PC-3 (cell line): Measurements from ENCODE around the gene ATP2A1. TPM values are rescaled to one million over a fixed set of nuclear protein-coding genes. Genes with fewer than 3 reads are reported as not detected.
A peak's percentile ranks its signal among the peaks of the same experiment; 100 is the strongest.

ENCODE experiments used
- ATAC-seq: fragments of 200-7000 bp; cut with Tn5 transposase; 2 replicates; pipeline ENCODE4 v1.9.1; 2020; ENCODE audit warnings: mild to moderate bottlenecking, moderate library complexity
- BruUV-seq: library from RNA; stranded (reverse); fragments of 400-500 nt; replicated peaks from 2 replicates; lab custom pipeline; 2021; lab: Mats Ljungman, UMichigan
- CTCF ChIA-PET: fragments of 300-600 bp; sonication (Branson Sonifier 250); formaldehyde crosslinking; loops from one replicate; lab custom pipeline; 2022; ENCODE audit warnings: antibody characterized with exemption; lab: Charles Lee
- POLR2A ChIA-PET: fragments of 300-600 bp; sonication (Branson Sonifier 250); formaldehyde crosslinking; loops from one replicate; lab custom pipeline; 2022; ENCODE audit warnings: antibody characterized with exemption; ENCODE audit not compliant: unreplicated experiment; lab: Charles Lee
- DNase-seq: peaks from one replicate; pipeline ENCODE4 v3.0.0-alpha.2; 2015
- H2AFZ ChIP-seq: fragments of 300-600 bp; sonication (generic); 2 replicates; pipeline ENCODE4 v1.6.0; 2016; ENCODE audit warnings: antibody characterized with exemption, low read length
- H3F3A ChIP-seq: fragments of 300-600 bp; sonication (generic); one replicate; pipeline ENCODE4 v1.6.0; 2017; ENCODE audit warnings: antibody characterized with exemption, low read length, control low read depth, mild to moderate bottlenecking; ENCODE audit not compliant: unreplicated experiment
- H3K27ac ChIP-seq: fragments of 300-600 bp; sonication (generic); 2 replicates; pipeline ENCODE4 v1.5.1; 2016; ENCODE audit warnings: mild to moderate bottlenecking, low read length
- H3K27me3 ChIP-seq: fragments of 300-600 bp; sonication (generic); 2 replicates; pipeline ENCODE4 v1.6.1; 2016; ENCODE audit warnings: low read length, mixed read lengths
- H3K36me3 ChIP-seq: fragments of 300-600 bp; sonication (generic); 2 replicates; pipeline ENCODE4 v1.6.1; 2016; ENCODE audit warnings: low read depth, mixed run types, low read length, mixed read lengths
- H3K4me1 ChIP-seq: fragments of 300-600 bp; sonication (generic); 2 replicates; pipeline ENCODE4 v1.5.1; 2016; ENCODE audit warnings: low read length; ENCODE audit not compliant: insufficient read depth
- H3K4me2 ChIP-seq: fragments of 300-600 bp; sonication (generic); 2 replicates; pipeline ENCODE4 v1.6.0; 2016; ENCODE audit warnings: low read length
- H3K4me3 ChIP-seq: fragments of 300-600 bp; sonication (generic); 2 replicates; pipeline ENCODE4 v1.5.1; 2016; ENCODE audit warnings: mild to moderate bottlenecking, low read length, mixed read lengths
- H3K79me2 ChIP-seq: fragments of 300-600 bp; sonication (generic); 2 replicates; pipeline ENCODE4 v1.6.1; 2017; ENCODE audit warnings: low read length, mixed read lengths
- H3K9ac ChIP-seq: fragments of 300-600 bp; sonication (generic); 2 replicates; pipeline ENCODE4 v1.6.0; 2016; ENCODE audit warnings: mild to moderate bottlenecking, low read length
- H3K9me2 ChIP-seq: fragments of 300-600 bp; sonication (generic); replicated peaks from 2 replicates; pipeline ENCODE4 v1.6.1; 2016; ENCODE audit warnings: mixed run types, low read length, mixed read lengths
- H3K9me3 ChIP-seq: fragments of 300-600 bp; sonication (generic); 2 replicates; pipeline ENCODE4 v1.6.1; 2016; ENCODE audit warnings: low read length, mixed read lengths
- H4K20me1 ChIP-seq: fragments of 300-600 bp; sonication (generic); 2 replicates; pipeline ENCODE4 v1.6.1; 2016; ENCODE audit warnings: low read length, mixed read lengths
- EZH2 ChIP-seq: fragments of 300-600 bp; sonication (generic); IDR thresholded peaks from one replicate; pipeline ENCODE4 v1.6.1; 2017; ENCODE audit warnings: antibody characterized with exemption, mild to moderate bottlenecking, low read length; ENCODE audit not compliant: unreplicated experiment
- EZH2phosphoT487 ChIP-seq: fragments of 300-600 bp; sonication (generic); IDR thresholded peaks from 2 replicates; pipeline ENCODE4 v1.6.1; 2018; ENCODE audit warnings: mild to moderate bottlenecking, antibody characterized with exemption, low read length, borderline replicate concordance
- intact Hi-C: fragments of 100-400 bp; cut with micrococcal nuclease; formaldehyde crosslinking; loops from 2 replicates; pipeline ENCODE4 v1.9.0; 2023
- total RNA-seq: library from RNA; depleted of rRNA; stranded (reverse); fragments of >200 nt; gene quantifications from 2 replicates; pipeline ENCODE4 v1.2.3, GENCODE V29; 2014
- TF ChIP-seq, protein P1 (sequence below): fragments of 300-600 bp; sonication (generic); conservative IDR thresholded peaks from 2 replicates; pipeline ENCODE4 v1.5.1; 2017; ENCODE audit warnings: antibody characterized with exemption, low read depth, mild to moderate bottlenecking, low read length

Gene ATP2A1
- total RNA-seq, 1 experiment from 2014 or later = 0.87 TPM

DNA sequence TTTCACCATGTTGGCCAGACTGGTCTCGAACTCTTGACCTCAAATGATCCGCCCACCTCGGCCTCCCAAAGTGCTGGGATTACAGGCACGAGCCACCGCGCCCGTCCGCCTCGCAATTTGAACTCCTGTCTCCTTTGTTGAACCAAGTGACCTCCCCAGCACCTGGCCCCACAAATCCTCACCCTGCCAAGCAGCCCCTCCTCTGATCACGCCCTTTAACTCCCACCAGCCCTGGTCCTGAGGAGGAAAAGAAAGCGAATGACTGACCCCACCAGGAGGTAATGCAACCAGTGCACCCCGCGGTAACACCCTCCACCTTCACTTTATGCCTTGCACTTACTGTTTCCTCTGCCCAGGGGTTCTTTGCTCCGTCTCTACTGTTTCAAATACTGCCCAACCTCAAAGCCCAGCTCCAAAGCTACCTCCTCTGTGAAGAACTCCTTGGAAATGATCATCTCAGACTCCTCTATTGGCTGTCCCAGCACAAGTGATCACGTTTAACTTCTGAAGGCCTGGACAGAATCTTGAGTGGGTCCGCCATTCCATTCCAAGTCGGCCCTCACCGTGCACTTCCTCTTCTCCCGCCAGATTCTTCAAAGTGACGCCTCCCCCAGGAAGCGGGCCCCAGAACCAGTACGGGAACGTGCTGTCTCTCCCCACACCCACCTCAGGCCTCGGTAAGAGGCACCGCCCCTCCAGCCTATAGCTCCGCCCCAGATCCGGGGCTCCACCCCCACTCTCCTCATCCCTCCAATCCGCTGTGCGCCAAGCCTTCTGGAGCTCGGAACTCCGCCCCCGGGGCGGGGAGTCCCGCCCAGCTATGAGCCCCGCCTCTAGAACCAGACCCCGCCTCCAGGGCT lies 57.9 kb downstream of the ATP2A1 start:
- intact Hi-C loops = no loop called here
- Histone ChIP-seq H2AFZ (no peak overlapping the region), H3K36me3 (no peaks in the 10 kb centered on the region), H3K79me2 (no peaks in the 10 kb centered on the region), H3K27ac (no peak overlapping the region), H3K9ac (no peak overlapping the region), H3K9me2 (no peaks in the 10 kb centered on the region), H3F3A (no peaks in the 10 kb centered on the region), H3K4me1 (no peaks in the 10 kb centered on the region), H3K9me3 (no peaks in the 10 kb centered on the region), H4K20me1 (no peaks in the 10 kb centered on the region), H3K4me3 (no peak overlapping the region), H3K27me3 (no peaks in the 10 kb centered on the region), H3K4me2 (no peak overlapping the region)
- ChIA-PET CTCF (no interaction called here), POLR2A (no interaction called here)
- ATAC-seq (peak; percentile 11; the same call in 1 of the 2 replicates), DNase-seq (peak; percentile 29)
- no peak for TF ChIP-seq EZH2
- TF ChIP-seq EZH2phosphoT487 = no peak
- TF ChIP-seq, protein P1, sequence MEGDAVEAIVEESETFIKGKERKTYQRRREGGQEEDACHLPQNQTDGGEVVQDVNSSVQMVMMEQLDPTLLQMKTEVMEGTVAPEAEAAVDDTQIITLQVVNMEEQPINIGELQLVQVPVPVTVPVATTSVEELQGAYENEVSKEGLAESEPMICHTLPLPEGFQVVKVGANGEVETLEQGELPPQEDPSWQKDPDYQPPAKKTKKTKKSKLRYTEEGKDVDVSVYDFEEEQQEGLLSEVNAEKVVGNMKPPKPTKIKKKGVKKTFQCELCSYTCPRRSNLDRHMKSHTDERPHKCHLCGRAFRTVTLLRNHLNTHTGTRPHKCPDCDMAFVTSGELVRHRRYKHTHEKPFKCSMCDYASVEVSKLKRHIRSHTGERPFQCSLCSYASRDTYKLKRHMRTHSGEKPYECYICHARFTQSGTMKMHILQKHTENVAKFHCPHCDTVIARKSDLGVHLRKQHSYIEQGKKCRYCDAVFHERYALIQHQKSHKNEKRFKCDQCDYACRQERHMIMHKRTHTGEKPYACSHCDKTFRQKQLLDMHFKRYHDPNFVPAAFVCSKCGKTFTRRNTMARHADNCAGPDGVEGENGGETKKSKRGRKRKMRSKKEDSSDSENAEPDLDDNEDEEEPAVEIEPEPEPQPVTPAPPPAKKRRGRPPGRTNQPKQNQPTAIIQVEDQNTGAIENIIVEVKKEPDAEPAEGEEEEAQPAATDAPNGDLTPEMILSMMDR = no peak
- BruUV-seq = no TSS peak

DNA sequence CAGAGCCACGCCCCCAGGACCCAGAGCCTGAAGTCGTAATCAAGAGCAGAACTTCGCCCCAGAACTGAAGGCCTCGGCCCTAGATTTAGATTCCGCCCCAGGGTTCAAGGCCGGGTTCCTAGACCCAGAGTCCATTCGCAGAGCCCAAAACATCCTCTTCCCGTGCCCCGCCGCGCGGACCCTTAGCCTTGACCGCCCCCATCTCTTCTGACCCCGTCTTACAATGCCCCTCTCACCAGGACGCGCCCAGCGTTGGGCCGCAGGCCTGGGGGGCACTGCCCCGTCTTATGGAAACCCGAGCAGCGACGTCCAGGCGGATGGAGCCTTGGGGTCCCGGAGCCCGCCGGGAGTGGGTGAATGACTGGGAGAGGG lies 58.5 kb downstream of the ATP2A1 start:
- H3K27ac ChIP-seq = no peak overlapping the region
- H3K4me3 ChIP-seq = no peak overlapping the region
- ChIA-PET POLR2A (no interaction called here), CTCF (no interaction called here)
- H3K79me2 ChIP-seq = no peaks in the 10 kb centered on the region
- intact Hi-C loops = no loop called here
- H3F3A ChIP-seq = no peaks in the 10 kb centered on the region
- no peaks in the 10 kb centered on the region for H3K4me1 ChIP-seq
- no peaks in the 10 kb centered on the region for H3K36me3 ChIP-seq
- no peaks in the 10 kb centered on the region for H3K9me3 ChIP-seq
- no peak overlapping the region for H2AFZ ChIP-seq
- no peaks in the 10 kb centered on the region for H3K27me3 ChIP-seq
- H3K9me2 ChIP-seq = no peaks in the 10 kb centered on the region
- TF ChIP-seq, protein P1 = no peak
- no peak for TF ChIP-seq EZH2phosphoT487
- TF ChIP-seq EZH2 = no peak
- H4K20me1 ChIP-seq = no peaks in the 10 kb centered on the region
- H3K4me2 ChIP-seq = no peak overlapping the region
- no peak overlapping the region for H3K9ac ChIP-seq
- DNase-seq (no peak), ATAC-seq (no peak)
- BruUV-seq = no TSS peak

DNA sequence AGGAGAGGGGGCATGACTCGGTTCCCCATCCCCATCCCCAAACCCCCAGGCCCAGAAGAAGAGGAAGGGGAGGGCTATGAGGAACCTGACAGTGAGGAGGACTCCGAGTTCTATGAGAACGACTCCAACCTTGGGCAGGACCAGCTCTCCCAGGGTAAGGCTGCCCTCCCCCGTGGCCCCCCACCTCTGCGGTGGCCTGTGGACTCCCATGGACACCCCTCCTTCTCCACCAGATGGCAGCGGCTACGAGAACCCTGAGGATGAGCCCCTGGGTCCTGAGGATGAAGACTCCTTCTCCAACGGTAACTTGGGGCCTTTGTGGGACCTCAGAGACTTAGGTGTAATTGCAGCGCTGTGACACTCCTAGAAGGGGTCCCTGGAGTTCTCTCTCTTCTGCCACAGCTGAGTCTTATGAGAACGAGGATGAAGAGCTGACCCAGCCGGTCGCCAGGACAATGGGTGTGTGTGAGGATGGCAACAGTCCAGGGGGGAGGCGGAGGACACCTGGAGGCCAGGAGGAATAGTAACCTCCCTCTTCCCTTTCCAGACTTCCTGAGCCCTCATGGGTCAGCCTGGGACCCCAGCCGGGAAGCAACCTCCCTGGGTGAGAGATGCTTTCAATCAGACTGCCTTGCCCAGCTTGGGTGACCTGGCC lies 59.1 kb downstream of the ATP2A1 start:
- TF ChIP-seq EZH2 (no peak), EZH2phosphoT487 (no peak)
- TF ChIP-seq, protein P1 = peak; percentile 22; the same call in 1 of the 2 replicates
- no TSS peak for BruUV-seq
- H3K4me2 ChIP-seq = no peak overlapping the region
- H3K9me2 ChIP-seq = no peaks in the 10 kb centered on the region
- DNase-seq (no peak), ATAC-seq (no peak)
- H3F3A ChIP-seq = no peaks in the 10 kb centered on the region
- no peaks in the 10 kb centered on the region for H4K20me1 ChIP-seq
- H3K9ac ChIP-seq = no peak overlapping the region
- no peaks in the 10 kb centered on the region for H3K9me3 ChIP-seq
- H3K27ac ChIP-seq = no peak overlapping the region
- no peak overlapping the region for H2AFZ ChIP-seq
- no peaks in the 10 kb centered on the region for H3K36me3 ChIP-seq
- CTCF ChIA-PET = no interaction called here
- POLR2A ChIA-PET = no interaction called here
- H3K27me3 ChIP-seq = no peaks in the 10 kb centered on the region
- no peaks in the 10 kb centered on the region for H3K79me2 ChIP-seq
- H3K4me3 ChIP-seq = no peak overlapping the region
- intact Hi-C loops = no loop called here
- no peaks in the 10 kb centered on the region for H3K4me1 ChIP-seq
